Measurements from ENCODE around the gene PURB. TPM values are rescaled to one million over a fixed set of nuclear protein-coding genes. Genes with fewer than 3 reads are reported as not detected.
"Not testable (repeated sequence)": the region's sequence is repeated elsewhere in the genome, so short reads cannot be mapped to it uniquely, and the experiment has no call there.

PURB gene
- total and polyA plus RNA-seq, 2 donors: 8.0 to 16.5 TPM

DNA sequence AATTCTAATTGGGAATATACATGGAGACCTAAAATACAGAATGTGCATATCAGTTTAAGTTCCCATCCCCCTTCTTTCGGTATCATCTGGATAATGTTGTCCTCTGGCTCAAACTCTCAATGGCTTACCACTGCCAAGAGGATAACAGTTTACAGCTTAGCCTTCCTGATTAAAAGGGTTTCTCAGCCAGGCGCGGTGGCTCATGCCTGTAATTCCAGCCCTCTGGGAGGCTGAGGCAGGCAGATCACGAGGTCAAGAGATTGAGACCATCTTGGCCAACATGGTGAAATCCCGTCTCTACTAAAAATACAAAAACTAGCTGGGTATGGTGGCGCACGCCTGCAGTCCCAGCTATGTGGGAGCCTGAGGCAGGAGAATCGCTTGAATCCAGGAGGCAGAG lies 42.7 kb downstream of the PURB start:
- H3K9me3 ChIP-seq (ENCODE audit: control insufficient read depth in 2 of 2, insufficient read depth in 1 of 2, low read length in 1 of 2); H3K27me3 ChIP-seq (ENCODE audit: control insufficient read depth in 2 of 2, insufficient read depth in 1 of 2, low read length in 1 of 2); H3K4me1 ChIP-seq (ENCODE audit: control insufficient read depth in 2 of 2, insufficient read depth in 2 of 2, low read length in 2 of 2); H3K27ac ChIP-seq (ENCODE audit: low read depth in 1 of 2, low read length in 1 of 2); H3K4me3 ChIP-seq (ENCODE audit: low read length in 2 of 2); DNase-seq (ENCODE audit: low read depth in 6 of 9, low spot score in 9 of 9): not testable (repeated sequence)
- 97% methylated on average over 8 of the region's 8 CpGs for WGBS
- H3K36me3 ChIP-seq (ENCODE audit: control insufficient read depth in 2 of 2, insufficient read depth in 2 of 2, low read length in 1 of 2): peaks cover 29 to 46% of the 10 kb centered on the region in 2 donors

DNA sequence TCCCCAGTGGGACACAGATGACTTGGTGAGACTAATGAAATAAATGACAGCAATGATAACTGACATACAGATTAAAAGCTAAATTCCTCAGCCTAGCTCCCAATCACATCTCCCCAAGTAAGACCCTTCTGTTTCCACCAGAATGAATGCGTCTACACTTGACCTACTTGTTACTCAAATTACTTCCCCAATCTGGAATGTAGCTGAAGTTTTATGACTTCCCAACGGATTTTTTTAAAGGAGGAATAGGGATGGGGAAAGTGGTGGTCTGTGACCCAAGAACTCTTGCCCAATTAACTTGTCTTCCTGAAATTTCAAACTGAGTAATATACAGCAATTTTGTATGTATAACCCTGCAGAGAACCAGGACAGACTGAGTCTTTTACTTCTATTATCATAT lies 46.6 kb downstream of the PURB start:
- Histone ChIP-seq H3K4me3 (ENCODE audit: low read length in 2 of 2) (no peak overlapping the region), H3K4me1 (ENCODE audit: control insufficient read depth in 2 of 2, insufficient read depth in 2 of 2, low read length in 2 of 2) (no peaks in the 10 kb centered on the region), H3K27me3 (ENCODE audit: control insufficient read depth in 2 of 2, insufficient read depth in 1 of 2, low read length in 1 of 2) (no peaks in the 10 kb centered on the region), H3K9me3 (ENCODE audit: control insufficient read depth in 2 of 2, insufficient read depth in 1 of 2, low read length in 1 of 2) (no peaks in the 10 kb centered on the region), H3K36me3 (ENCODE audit: control insufficient read depth in 2 of 2, insufficient read depth in 2 of 2, low read length in 1 of 2) (peaks cover 45 to 79% of the 10 kb centered on the region in 2 donors), H3K27ac (ENCODE audit: low read depth in 1 of 2, low read length in 1 of 2) (no peak overlapping the region)
- no peak for DNase-seq (ENCODE audit: low read depth in 6 of 9, low spot score in 9 of 9)
- WGBS: 94% methylated on average over 2 of the region's 2 CpGs

DNA sequence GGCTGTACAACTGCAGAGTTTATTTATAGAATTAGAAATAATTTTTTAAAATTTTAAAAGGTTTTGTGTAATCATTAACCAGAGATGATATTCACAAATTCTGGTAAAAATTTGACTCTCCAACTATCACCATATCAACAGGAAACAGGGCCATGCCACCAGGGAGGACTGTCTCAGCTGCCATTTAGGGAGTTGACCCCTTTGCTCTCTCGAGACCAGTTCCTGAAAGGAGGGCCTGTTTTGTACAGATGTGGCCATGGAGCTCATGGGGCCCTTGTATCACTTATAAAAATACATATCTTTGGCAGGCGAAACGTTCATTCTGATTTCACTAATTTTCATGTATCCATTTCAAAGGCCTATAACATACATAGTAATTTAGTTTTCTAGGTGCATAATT lies 57.8 kb downstream of the PURB start:
- no peaks in the 10 kb centered on the region for H3K27me3 ChIP-seq (ENCODE audit: control insufficient read depth in 2 of 2, insufficient read depth in 1 of 2, low read length in 1 of 2)
- no peaks in the 10 kb centered on the region for H3K9me3 ChIP-seq (ENCODE audit: control insufficient read depth in 2 of 2, insufficient read depth in 1 of 2, low read length in 1 of 2)
- no peak overlapping the region for H3K4me3 ChIP-seq (ENCODE audit: low read length in 2 of 2)
- H3K27ac ChIP-seq (ENCODE audit: low read depth in 1 of 2, low read length in 1 of 2): no peak overlapping the region
- H3K4me1 ChIP-seq (ENCODE audit: control insufficient read depth in 2 of 2, insufficient read depth in 2 of 2, low read length in 2 of 2): no peaks in the 10 kb centered on the region
- no peak for DNase-seq (ENCODE audit: low read depth in 6 of 9, low spot score in 9 of 9)
- WGBS: 92% methylated on average over 3 of the region's 3 CpGs
- H3K36me3 ChIP-seq (ENCODE audit: control insufficient read depth in 2 of 2, insufficient read depth in 2 of 2, low read length in 1 of 2): peaks cover 51 to 85% of the 10 kb centered on the region in 2 donors

Other genes with a start within 250 kb of the PURB start
- gene ZMIZ2, start 136.7 kb downstream of the PURB start, total RNA-seq: 7.5 TPM
- gene ZMIZ2, start 136.7 kb downstream of the PURB start, polyA plus RNA-seq: 74.1 TPM
- gene PPIA, start 88.8 kb downstream of the PURB start, total RNA-seq: 3,565 TPM
- 2,685 TPM for gene PPIA, start 88.8 kb downstream of the PURB start, polyA plus RNA-seq
- gene H2AZ2, start 37.4 kb downstream of the PURB start, total RNA-seq: 243 TPM
- 198 TPM for gene H2AZ2, start 37.4 kb downstream of the PURB start, polyA plus RNA-seq
- 47.0 TPM for gene MYO1G, start 93.5 kb upstream of the PURB start, total RNA-seq
- gene MYO1G, start 93.5 kb upstream of the PURB start, polyA plus RNA-seq: 56.2 TPM
- 69.3 TPM for gene CCM2, start 114.7 kb upstream of the PURB start, total RNA-seq
- gene CCM2, start 114.7 kb upstream of the PURB start, polyA plus RNA-seq: 114 TPM
- 0.14 TPM for gene NACAD, start 203.4 kb upstream of the PURB start, total RNA-seq
- 0.94 TPM for gene NACAD, start 203.4 kb upstream of the PURB start, polyA plus RNA-seq
- 57.7 TPM for gene TBRG4, start 226.2 kb upstream of the PURB start, total RNA-seq
- 54.2 TPM for gene TBRG4, start 226.2 kb upstream of the PURB start, polyA plus RNA-seq